T-helper 2 cell treated with Interferon-gamma antibody and Interleukin-4, amounts not matched to agents 5 μg/mL and 100 μg/mL, for 36 hours (primary cell): ENCODE results near the gene EPB41L4B.
"Not testable (repeated sequence)": the region's sequence is repeated elsewhere in the genome, so short reads cannot be mapped to it uniquely, and the experiment has no call there.

Experiments used
- DNase-seq: peaks from one replicate; pipeline ENCODE4 v3.0.0; 2021; ENCODE audit warnings: low spot score
- H3K27ac Mint-ChIP-seq: one replicate; pipeline ENCODE4 v1.8.0; 2021; ENCODE audit warnings: mild to moderate bottlenecking, mixed read lengths
- H3K27me3 Mint-ChIP-seq: one replicate; pipeline ENCODE4 v1.8.0; 2021; ENCODE audit warnings: low read depth, mixed read lengths
- H3K36me3 Mint-ChIP-seq: one replicate; pipeline ENCODE4 v1.8.0; 2021; ENCODE audit warnings: low read depth, mixed read lengths
- H3K4me1 Mint-ChIP-seq: one replicate; pipeline ENCODE4 v1.8.0; 2021; ENCODE audit warnings: low read depth, mixed read lengths
- H3K4me3 Mint-ChIP-seq: one replicate; pipeline ENCODE4 v1.8.0; 2022; ENCODE audit warnings: mild to moderate bottlenecking, moderate library complexity, mixed read lengths
- H3K9me3 Mint-ChIP-seq: one replicate; pipeline ENCODE4 v1.8.0; 2021; ENCODE audit warnings: mixed read lengths

Gene EPB41L4B

DNA sequence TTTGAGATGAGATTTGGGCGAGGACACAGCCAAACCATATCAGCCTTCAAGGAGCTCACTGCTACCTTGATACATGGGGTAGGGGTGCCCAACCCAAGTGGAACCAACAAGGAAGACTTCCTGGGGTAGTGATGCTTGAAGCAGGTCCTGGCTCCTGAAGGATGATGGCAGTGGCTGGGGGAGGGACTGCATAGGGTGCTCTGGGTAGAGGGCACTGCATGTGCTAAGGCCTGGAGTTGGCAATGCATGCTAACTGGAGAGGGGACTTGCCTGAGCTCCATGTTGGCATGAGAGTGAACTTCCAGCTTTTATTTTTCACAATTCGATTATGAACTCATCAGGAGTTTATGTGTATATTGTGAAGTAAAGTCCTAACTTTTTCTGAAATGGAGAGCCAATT lies 95.2 kb downstream of the EPB41L4B start:
- Mint-ChIP-seq H3K4me1 (no peaks in the 10 kb centered on the region), H3K9me3 (no peaks in the 10 kb centered on the region), H3K27me3 (peaks cover 18% of the 10 kb centered on the region), H3K36me3 (no peaks in the 10 kb centered on the region), H3K4me3 (no peak overlapping the region), H3K27ac (no peak overlapping the region)
- no peak for DNase-seq

DNA sequence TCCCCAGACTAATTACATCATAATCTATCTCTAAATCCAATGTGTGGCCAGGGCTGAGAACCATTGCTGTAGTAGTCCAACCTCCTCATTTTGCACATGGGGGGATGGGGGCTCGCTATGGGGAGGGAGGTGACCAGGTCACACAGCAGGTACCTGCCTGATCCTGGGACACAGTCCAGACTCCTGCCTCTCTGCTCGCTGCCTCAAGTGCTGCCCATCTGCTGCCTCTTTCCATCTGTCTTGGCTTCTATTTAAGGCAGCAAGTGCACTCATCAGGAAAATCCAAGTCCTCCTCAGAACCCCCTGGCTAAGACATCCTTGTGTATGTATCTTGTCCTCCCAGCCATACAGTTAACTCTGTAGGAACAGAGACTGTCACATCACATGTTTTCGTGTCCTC lies 96.1 kb downstream of the EPB41L4B start:
- Mint-ChIP-seq H3K9me3 (no peaks in the 10 kb centered on the region), H3K36me3 (no peaks in the 10 kb centered on the region), H3K4me3 (no peak overlapping the region), H3K27me3 (peaks cover 23% of the 10 kb centered on the region), H3K27ac (no peak overlapping the region), H3K4me1 (no peaks in the 10 kb centered on the region)
- DNase-seq: no peak

- H3K27me3 Mint-ChIP-seq: peaks cover 17% of the 10 kb centered on the region
- H3K4me1 Mint-ChIP-seq, H3K36me3 Mint-ChIP-seq, H3K27ac Mint-ChIP-seq, H3K9me3 Mint-ChIP-seq, H3K4me3 Mint-ChIP-seq, DNase-seq: not testable (repeated sequence)
These were observed 102.6 kb downstream of the EPB41L4B start for GRCh38 chr9:109218242-109218641.

- Mint-ChIP-seq H3K4me1 (no peaks in the 10 kb centered on the region), H3K27me3 (peaks cover 23% of the 10 kb centered on the region), H3K36me3 (no peaks in the 10 kb centered on the region), H3K9me3 (no peaks in the 10 kb centered on the region), H3K27ac (no peak overlapping the region), H3K4me3 (no peak overlapping the region)
- no peak for DNase-seq
These were observed 106.4 kb downstream of the EPB41L4B start for GRCh38 chr9:109214414-109214813.

GRCh38 chr9:109213285-109214121 lies 107.4 kb downstream of the EPB41L4B start:
- Mint-ChIP-seq H3K4me3 (no peak overlapping the region), H3K27me3 (peaks cover 19% of the 10 kb centered on the region), H3K4me1 (no peaks in the 10 kb centered on the region), H3K9me3 (no peaks in the 10 kb centered on the region), H3K36me3 (no peaks in the 10 kb centered on the region), H3K27ac (no peak overlapping the region)
- DNase-seq: no peak

- Mint-ChIP-seq H3K27ac (no peak overlapping the region), H3K4me1 (no peaks in the 10 kb centered on the region), H3K4me3 (no peak overlapping the region), H3K27me3 (peaks cover 19% of the 10 kb centered on the region), H3K36me3 (no peaks in the 10 kb centered on the region), H3K9me3 (no peaks in the 10 kb centered on the region)
- DNase-seq: no peak
These were observed 108.1 kb downstream of the EPB41L4B start for GRCh38 chr9:109212768-109213167.

- Mint-ChIP-seq H3K4me1 (no peaks in the 10 kb centered on the region), H3K9me3 (no peaks in the 10 kb centered on the region), H3K27ac (no peak overlapping the region), H3K4me3 (no peak overlapping the region), H3K36me3 (no peaks in the 10 kb centered on the region), H3K27me3 (peaks cover 26% of the 10 kb centered on the region)
- no peak for DNase-seq
These were observed 114.2 kb downstream of the EPB41L4B start for GRCh38 chr9:109206670-109207069.

GRCh38 chr9:109205526-109205925 lies 115.3 kb downstream of the EPB41L4B start:
- Mint-ChIP-seq H3K27me3 (peaks cover 22% of the 10 kb centered on the region), H3K4me3 (no peak overlapping the region), H3K36me3 (no peaks in the 10 kb centered on the region), H3K4me1 (no peaks in the 10 kb centered on the region), H3K9me3 (no peaks in the 10 kb centered on the region), H3K27ac (no peak overlapping the region)
- no peak for DNase-seq

DNA sequence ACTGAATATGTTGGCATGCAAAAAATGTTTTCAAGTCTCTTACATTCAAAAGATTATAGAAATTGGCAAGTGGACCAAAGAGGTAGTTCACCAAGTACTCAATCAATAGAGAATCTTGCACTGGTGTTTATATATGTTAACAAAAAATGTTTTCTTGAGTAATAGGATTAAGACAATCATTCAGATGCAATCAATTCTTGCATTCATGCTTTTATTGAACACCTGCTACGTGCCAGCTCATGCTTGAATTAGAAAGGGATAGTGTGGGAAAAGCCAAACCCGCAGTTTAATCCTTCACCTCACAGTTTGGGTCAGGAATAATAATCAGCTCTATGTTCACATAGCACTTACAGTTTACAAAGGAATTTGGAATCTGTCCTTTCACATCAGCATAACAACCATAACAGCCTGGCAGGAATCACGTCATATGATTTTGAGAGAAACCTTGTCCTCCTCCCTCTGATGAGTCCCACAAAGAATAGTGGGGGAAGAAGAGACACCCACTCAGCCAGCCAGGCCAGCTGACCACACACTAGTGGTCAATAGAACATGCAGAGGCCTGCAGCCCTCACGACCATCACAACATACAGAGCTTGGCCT lies 117.0 kb downstream of the EPB41L4B start:
- Mint-ChIP-seq H3K27me3 (peaks cover 24% of the 10 kb centered on the region), H3K4me3 (no peak overlapping the region), H3K9me3 (no peaks in the 10 kb centered on the region), H3K36me3 (no peaks in the 10 kb centered on the region), H3K4me1 (no peaks in the 10 kb centered on the region), H3K27ac (no peak overlapping the region)
- DNase-seq: no peak

- DNase-seq: no peak
- Mint-ChIP-seq H3K4me3 (no peak overlapping the region), H3K36me3 (no peaks in the 10 kb centered on the region), H3K4me1 (no peaks in the 10 kb centered on the region), H3K27me3 (peaks cover 18% of the 10 kb centered on the region), H3K27ac (no peak overlapping the region), H3K9me3 (no peaks in the 10 kb centered on the region)
These were observed 121.2 kb downstream of the EPB41L4B start for GRCh38 chr9:109199676-109200075.

GRCh38 chr9:109198736-109199382 lies 122.0 kb downstream of the EPB41L4B start:
- H3K27ac Mint-ChIP-seq: no peak overlapping the region
- H3K4me1 Mint-ChIP-seq: no peaks in the 10 kb centered on the region
- no peaks in the 10 kb centered on the region for H3K36me3 Mint-ChIP-seq
- no peak overlapping the region for H3K4me3 Mint-ChIP-seq
- DNase-seq: no peak
- H3K9me3 Mint-ChIP-seq: no peaks in the 10 kb centered on the region
- peaks cover 18% of the 10 kb centered on the region for H3K27me3 Mint-ChIP-seq

GRCh38 chr9:109193974-109194556 lies 126.8 kb downstream of the EPB41L4B start:
- no peak for DNase-seq
- H3K9me3 Mint-ChIP-seq: no peaks in the 10 kb centered on the region
- H3K27ac Mint-ChIP-seq: no peak overlapping the region
- H3K36me3 Mint-ChIP-seq: no peaks in the 10 kb centered on the region
- H3K4me1 Mint-ChIP-seq: no peaks in the 10 kb centered on the region
- peaks cover 13% of the 10 kb centered on the region for H3K27me3 Mint-ChIP-seq
- H3K4me3 Mint-ChIP-seq: no peak overlapping the region

DNA sequence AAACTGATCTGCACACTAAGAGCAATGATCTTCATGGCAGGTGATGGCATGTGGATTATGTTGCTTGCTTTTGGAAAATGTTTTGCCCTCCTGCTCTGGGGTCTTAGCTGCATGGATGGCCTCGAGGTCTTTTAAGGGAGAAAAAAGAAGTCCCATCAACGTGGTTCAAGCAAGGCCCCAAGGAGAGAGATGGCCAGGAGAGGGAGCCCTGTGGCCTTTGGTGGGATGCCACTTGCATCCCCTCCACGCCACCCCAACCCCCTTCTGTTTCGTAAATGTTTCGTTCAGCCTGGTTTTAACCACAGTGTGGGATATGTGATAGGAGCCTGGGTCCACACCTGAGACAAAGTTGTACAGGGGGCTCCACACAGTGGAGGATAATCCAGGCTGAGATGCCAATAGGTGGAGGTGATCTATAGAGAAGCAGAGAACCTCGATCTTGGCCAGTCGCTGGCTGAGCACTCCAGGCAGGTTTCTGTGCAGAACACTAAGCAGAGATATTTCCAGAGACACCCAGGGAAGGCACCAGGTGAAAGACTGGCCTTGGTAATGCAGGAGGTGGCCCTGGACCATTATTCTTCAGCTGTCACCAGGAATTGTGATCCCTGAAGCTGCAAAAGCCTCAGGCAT lies 128.0 kb downstream of the EPB41L4B start:
- H3K4me3 Mint-ChIP-seq: no peak overlapping the region
- H3K27ac Mint-ChIP-seq: no peak overlapping the region
- H3K27me3 Mint-ChIP-seq: peaks cover 9% of the 10 kb centered on the region
- H3K9me3 Mint-ChIP-seq: no peaks in the 10 kb centered on the region
- H3K36me3 Mint-ChIP-seq: no peaks in the 10 kb centered on the region
- DNase-seq: no peak
- H3K4me1 Mint-ChIP-seq: no peaks in the 10 kb centered on the region

DNA sequence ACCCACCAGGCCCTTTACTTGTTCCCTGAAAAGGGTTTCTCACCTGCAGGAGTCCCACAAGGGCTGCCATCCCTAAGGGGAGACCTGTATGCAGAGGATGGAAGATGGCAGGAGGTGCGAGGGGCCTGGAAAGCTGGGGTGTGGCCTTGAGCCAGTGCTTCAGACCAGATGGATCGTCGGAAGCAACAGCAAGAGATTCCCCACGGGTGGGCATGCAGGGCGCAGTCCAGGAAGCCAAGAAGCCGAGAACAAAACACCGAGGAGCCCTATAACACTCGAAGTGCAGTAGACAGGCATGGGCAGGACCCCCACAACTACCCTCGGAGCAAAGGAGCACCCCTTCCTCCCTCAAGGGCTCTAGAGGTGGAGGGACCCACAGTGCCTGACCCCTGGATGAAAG lies 129.1 kb downstream of the EPB41L4B start:
- H3K27ac Mint-ChIP-seq: no peak overlapping the region
- peaks cover 9% of the 10 kb centered on the region for H3K27me3 Mint-ChIP-seq
- no peak for DNase-seq
- H3K4me1 Mint-ChIP-seq: no peaks in the 10 kb centered on the region
- H3K9me3 Mint-ChIP-seq: no peaks in the 10 kb centered on the region
- H3K4me3 Mint-ChIP-seq: no peak overlapping the region
- H3K36me3 Mint-ChIP-seq: no peaks in the 10 kb centered on the region
